Neural cell (in vitro differentiated cells): ENCODE measurements around the gene MAP7D2. TPM values are rescaled to one million over a fixed set of nuclear protein-coding genes. Genes with fewer than 3 reads are reported as not detected.

Source experiments
- H2AFZ ChIP-seq: fragments of 200-600, 300-800 bp; sonication (generic), shearing (Covaris generic); 2 replicates; pipeline ENCODE4 v1.6.0; 2014; ENCODE audit warnings: low read depth, mild to moderate bottlenecking, antibody characterized with exemption, low read length, moderate library complexity
- H3F3A ChIP-seq: fragments of 200-600 bp; shearing (Covaris generic); 2 replicates; pipeline ENCODE4 v1.6.1; 2016; ENCODE audit warnings: mild to moderate bottlenecking, moderate library complexity, mixed read lengths, antibody characterized with exemption, low read length; ENCODE audit not compliant: insufficient read depth, poor library complexity, severe bottlenecking
- H3K27ac ChIP-seq: fragments of 200-600, 300-800 bp; sonication (generic), shearing (Covaris generic); 2 replicates; pipeline ENCODE4 v1.5.1; 2014; ENCODE audit warnings: mild to moderate bottlenecking, low read length, moderate library complexity
- H3K27me3 ChIP-seq: fragments of 300-800, 200-600 bp; sonication (generic), shearing (Covaris generic); 2 replicates; pipeline ENCODE4 v1.6.0; 2014; ENCODE audit warnings: mild to moderate bottlenecking, low read depth, low read length, moderate library complexity; ENCODE audit not compliant: insufficient read depth
- H3K36me3 ChIP-seq: fragments of 300-800, 200-600 bp; sonication (generic), shearing (Covaris generic); 2 replicates; pipeline ENCODE4 v1.5.1; 2014; ENCODE audit warnings: mild to moderate bottlenecking, antibody characterized with exemption, low read length, moderate library complexity; ENCODE audit not compliant: insufficient read depth
- H3K4me2 ChIP-seq: fragments of 300-800, 200-600 bp; sonication (generic), shearing (Covaris generic); 2 replicates; pipeline ENCODE4 v1.6.0; 2014; ENCODE audit warnings: mild to moderate bottlenecking, low read length
- H3K4me3 ChIP-seq: fragments of 300-800, 200-600 bp; sonication (generic), shearing (Covaris generic); 2 replicates; pipeline ENCODE4 v1.5.1; 2014; ENCODE audit warnings: mild to moderate bottlenecking, low read length, moderate library complexity
- H3K79me2 ChIP-seq: fragments of 200-600 bp; shearing (Covaris generic); replicated peaks from 2 replicates; pipeline ENCODE4 v1.6.0; 2014; ENCODE audit warnings: mild to moderate bottlenecking, low read length, moderate library complexity; ENCODE audit not compliant: insufficient read depth
- H3K9ac ChIP-seq: fragments of 300-800, 200-600 bp; sonication (generic), shearing (Covaris generic); 2 replicates; pipeline ENCODE4 v1.6.1; 2016; ENCODE audit warnings: mild to moderate bottlenecking, low read length, mixed read lengths
- H3K9me2 ChIP-seq: fragments of 200-600 bp; shearing (Covaris generic); 2 replicates; pipeline ENCODE4 v1.6.1; 2016; ENCODE audit warnings: mild to moderate bottlenecking, low read length, mixed read lengths; ENCODE audit not compliant: insufficient read depth
- H3K9me3 ChIP-seq: fragments of 200-600, 300-800 bp; sonication (generic), shearing (Covaris generic); 2 replicates; pipeline ENCODE4 v1.6.1; 2016; ENCODE audit warnings: mild to moderate bottlenecking, mixed run types, low read length, moderate library complexity, mixed read lengths
- H4K20me1 ChIP-seq: fragments of 200-600 bp; shearing (Covaris generic); 2 replicates; pipeline ENCODE4 v1.6.1; 2016; ENCODE audit warnings: mild to moderate bottlenecking, mixed run types; ENCODE audit not compliant: insufficient read depth
- EP300 ChIP-seq: fragments of 450-650 bp; conservative IDR thresholded peaks from 2 replicates; pipeline ENCODE4 v1.6.1; 2014; ENCODE audit warnings: antibody characterized with exemption, mild to moderate bottlenecking, moderate library complexity; ENCODE audit not compliant: poor library complexity, severe bottlenecking
- EZH2 ChIP-seq: fragments of 200-600, 300-800 bp; shearing (Covaris generic), sonication (generic); IDR thresholded peaks from 2 replicates; pipeline ENCODE4 v1.6.1; 2014; ENCODE audit warnings: antibody characterized with exemption, low read length, borderline replicate concordance, mild to moderate bottlenecking; ENCODE audit not compliant: insufficient read depth, poor library complexity, severe bottlenecking
- MXI1 ChIP-seq: fragments of 450-650 bp; conservative IDR thresholded peaks from 2 replicates; pipeline ENCODE4 v1.6.1; 2014; ENCODE audit warnings: antibody characterized with exemption, mild to moderate bottlenecking; ENCODE audit not compliant: poor library complexity, severe bottlenecking
- POLR2AphosphoS5 ChIP-seq: IDR thresholded peaks from 2 replicates; pipeline ENCODE4 v1.6.1; 2012
- RAD21 ChIP-seq: fragments of 450-650 bp; conservative IDR thresholded peaks from 2 replicates; pipeline ENCODE4 v1.6.1; 2014; ENCODE audit warnings: antibody characterized with exemption, mild to moderate bottlenecking, moderate library complexity
- SMC3 ChIP-seq: fragments of 450-650 bp; conservative IDR thresholded peaks from 2 replicates; pipeline ENCODE4 v1.6.1; 2014; ENCODE audit warnings: antibody characterized with exemption, mild to moderate bottlenecking, moderate library complexity; ENCODE audit not compliant: poor library complexity
- TAF1 ChIP-seq: IDR thresholded peaks from 2 replicates; pipeline ENCODE4 v1.6.1; 2012; ENCODE audit warnings: low read depth
- polyA plus RNA-seq: library from polyadenylated mRNA; depleted of rRNA; stranded (reverse); fragments of >200 nt; gene quantifications from 2 replicates; pipeline ENCODE4 v1.2.3, GENCODE V29; 2014
- TF ChIP-seq, protein P1 (sequence below): IDR thresholded peaks from 2 replicates; pipeline ENCODE4 v1.6.1; 2012; ENCODE audit warnings: borderline replicate concordance
- TF ChIP-seq, protein P2 (sequence below): fragments of 450-650 bp; IDR thresholded peaks from 2 replicates; pipeline ENCODE4 v1.5.1; 2014; ENCODE audit warnings: antibody characterized with exemption, mild to moderate bottlenecking, moderate library complexity; ENCODE audit not compliant: poor library complexity, severe bottlenecking

The MAP7D2 gene
- polyA plus RNA-seq, 1 donor from 2014 or later: 6.4 TPM

DNA sequence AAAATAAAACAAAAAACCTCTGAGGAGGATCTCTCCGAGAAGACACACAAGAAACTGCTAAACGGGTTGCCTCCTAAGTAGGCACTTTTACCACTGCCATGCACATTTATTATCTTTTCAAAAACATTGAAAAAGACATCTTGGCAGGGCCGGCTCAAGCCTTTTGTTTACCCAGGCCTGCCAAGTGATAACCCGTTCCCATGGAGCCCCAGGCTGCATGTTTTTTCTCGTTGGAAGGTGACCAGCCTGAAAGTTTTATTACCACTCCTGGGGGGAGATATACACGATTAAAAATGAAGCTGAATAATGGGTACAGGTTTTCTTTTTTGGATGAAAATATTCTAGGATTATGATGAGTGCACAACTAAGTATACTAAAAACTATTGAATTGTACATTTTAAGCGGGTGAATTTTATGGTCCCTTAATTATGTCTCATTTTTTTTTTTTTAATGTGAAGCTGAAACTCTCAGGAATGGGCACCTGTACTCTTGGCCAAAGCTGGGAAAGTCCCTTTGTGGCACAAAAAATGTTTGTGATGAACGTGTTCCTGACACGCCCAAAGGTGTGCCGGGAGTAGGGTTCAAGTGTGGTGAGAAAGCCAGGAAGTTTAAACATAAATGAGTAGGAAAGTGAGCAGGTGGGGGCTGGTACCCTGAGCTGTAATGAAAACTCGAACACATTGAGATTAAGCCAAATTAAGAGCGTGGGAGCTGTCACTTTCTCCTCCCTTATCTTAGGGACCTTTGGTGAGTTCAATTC is 1.5 kb upstream of the MAP7D2 start:
- no peaks in the 10 kb centered on the region for H3K79me2 ChIP-seq
- no peak overlapping the region for H3K4me2 ChIP-seq
- peaks cover 12% of the 10 kb centered on the region for H3K27me3 ChIP-seq
- H3K9ac ChIP-seq: no peak overlapping the region
- no peak overlapping the region for H2AFZ ChIP-seq
- H3K36me3 ChIP-seq: no peaks in the 10 kb centered on the region
- TF ChIP-seq TAF1 (no peak), RAD21 (no peak), POLR2AphosphoS5 (no peak), EP300 (no peak)
- TF ChIP-seq, protein P1, sequence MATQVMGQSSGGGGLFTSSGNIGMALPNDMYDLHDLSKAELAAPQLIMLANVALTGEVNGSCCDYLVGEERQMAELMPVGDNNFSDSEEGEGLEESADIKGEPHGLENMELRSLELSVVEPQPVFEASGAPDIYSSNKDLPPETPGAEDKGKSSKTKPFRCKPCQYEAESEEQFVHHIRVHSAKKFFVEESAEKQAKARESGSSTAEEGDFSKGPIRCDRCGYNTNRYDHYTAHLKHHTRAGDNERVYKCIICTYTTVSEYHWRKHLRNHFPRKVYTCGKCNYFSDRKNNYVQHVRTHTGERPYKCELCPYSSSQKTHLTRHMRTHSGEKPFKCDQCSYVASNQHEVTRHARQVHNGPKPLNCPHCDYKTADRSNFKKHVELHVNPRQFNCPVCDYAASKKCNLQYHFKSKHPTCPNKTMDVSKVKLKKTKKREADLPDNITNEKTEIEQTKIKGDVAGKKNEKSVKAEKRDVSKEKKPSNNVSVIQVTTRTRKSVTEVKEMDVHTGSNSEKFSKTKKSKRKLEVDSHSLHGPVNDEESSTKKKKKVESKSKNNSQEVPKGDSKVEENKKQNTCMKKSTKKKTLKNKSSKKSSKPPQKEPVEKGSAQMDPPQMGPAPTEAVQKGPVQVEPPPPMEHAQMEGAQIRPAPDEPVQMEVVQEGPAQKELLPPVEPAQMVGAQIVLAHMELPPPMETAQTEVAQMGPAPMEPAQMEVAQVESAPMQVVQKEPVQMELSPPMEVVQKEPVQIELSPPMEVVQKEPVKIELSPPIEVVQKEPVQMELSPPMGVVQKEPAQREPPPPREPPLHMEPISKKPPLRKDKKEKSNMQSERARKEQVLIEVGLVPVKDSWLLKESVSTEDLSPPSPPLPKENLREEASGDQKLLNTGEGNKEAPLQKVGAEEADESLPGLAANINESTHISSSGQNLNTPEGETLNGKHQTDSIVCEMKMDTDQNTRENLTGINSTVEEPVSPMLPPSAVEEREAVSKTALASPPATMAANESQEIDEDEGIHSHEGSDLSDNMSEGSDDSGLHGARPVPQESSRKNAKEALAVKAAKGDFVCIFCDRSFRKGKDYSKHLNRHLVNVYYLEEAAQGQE: no peak
- TF ChIP-seq, protein P2, sequence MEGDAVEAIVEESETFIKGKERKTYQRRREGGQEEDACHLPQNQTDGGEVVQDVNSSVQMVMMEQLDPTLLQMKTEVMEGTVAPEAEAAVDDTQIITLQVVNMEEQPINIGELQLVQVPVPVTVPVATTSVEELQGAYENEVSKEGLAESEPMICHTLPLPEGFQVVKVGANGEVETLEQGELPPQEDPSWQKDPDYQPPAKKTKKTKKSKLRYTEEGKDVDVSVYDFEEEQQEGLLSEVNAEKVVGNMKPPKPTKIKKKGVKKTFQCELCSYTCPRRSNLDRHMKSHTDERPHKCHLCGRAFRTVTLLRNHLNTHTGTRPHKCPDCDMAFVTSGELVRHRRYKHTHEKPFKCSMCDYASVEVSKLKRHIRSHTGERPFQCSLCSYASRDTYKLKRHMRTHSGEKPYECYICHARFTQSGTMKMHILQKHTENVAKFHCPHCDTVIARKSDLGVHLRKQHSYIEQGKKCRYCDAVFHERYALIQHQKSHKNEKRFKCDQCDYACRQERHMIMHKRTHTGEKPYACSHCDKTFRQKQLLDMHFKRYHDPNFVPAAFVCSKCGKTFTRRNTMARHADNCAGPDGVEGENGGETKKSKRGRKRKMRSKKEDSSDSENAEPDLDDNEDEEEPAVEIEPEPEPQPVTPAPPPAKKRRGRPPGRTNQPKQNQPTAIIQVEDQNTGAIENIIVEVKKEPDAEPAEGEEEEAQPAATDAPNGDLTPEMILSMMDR: no peak
- H3K4me3 ChIP-seq: no peak overlapping the region
- H3F3A ChIP-seq: no peaks in the 10 kb centered on the region
- no peak overlapping the region for H3K27ac ChIP-seq
- no peaks in the 10 kb centered on the region for H3K9me3 ChIP-seq
- H4K20me1 ChIP-seq: no peaks in the 10 kb centered on the region
- no peaks in the 10 kb centered on the region for H3K9me2 ChIP-seq

DNA sequence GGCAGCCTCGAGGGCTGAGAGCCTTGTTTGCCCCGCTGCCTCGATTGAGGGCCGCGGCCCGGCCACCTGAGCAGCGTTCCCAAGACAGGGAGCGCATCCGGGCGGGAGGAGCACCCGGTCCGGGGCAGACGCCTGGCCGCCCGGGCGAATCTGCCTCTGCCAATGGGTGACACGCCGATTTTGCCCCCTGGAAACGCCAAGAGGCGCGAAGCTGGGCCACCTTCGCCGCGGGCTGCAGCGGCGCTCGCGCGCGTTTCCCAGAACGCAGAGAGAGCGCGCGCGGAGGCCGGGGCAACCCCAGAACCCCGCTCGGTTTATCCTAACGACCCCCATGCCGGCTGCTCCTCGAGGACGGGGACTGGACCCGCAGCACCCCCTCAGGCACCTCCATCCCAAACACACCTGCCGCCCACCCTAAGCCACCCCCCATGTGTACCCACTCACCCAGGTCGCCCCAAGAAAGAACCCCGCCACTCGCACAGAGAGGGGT is 575 bp downstream of the MAP7D2 start:
- TF ChIP-seq RAD21 (no peak), EP300 (no peak), SMC3 (no peak), MXI1 (no peak), POLR2AphosphoS5 (no peak), EZH2 (no peak), TAF1 (no peak)
- TF ChIP-seq, protein P1: no peak
- TF ChIP-seq, protein P2: no peak
- no peak overlapping the region for H3K4me2 ChIP-seq
- no peaks in the 10 kb centered on the region for H3K9me2 ChIP-seq
- no peaks in the 10 kb centered on the region for H3K79me2 ChIP-seq
- no peak overlapping the region for H3K27ac ChIP-seq
- no peak overlapping the region for H2AFZ ChIP-seq
- peak overlapping the region; percentile 9 for H3K9ac ChIP-seq
- no peaks in the 10 kb centered on the region for H4K20me1 ChIP-seq
- H3K4me3 ChIP-seq: peak overlapping the region; percentile 63
- peaks cover 12% of the 10 kb centered on the region for H3K27me3 ChIP-seq
- no peaks in the 10 kb centered on the region for H3K36me3 ChIP-seq
- no peaks in the 10 kb centered on the region for H3F3A ChIP-seq
- H3K9me3 ChIP-seq: no peaks in the 10 kb centered on the region
